IMR-90 (cell line): ENCODE data around the gene SYNM. TPM values are rescaled to one million over a fixed set of nuclear protein-coding genes. Genes with fewer than 3 reads are reported as not detected.

Experiments
- ATAC-seq: fragments of 200-7000 bp; cut with Tn5 transposase; 2 replicates; pipeline ENCODE4 v1.9.1; 2020; ENCODE audit warnings: low read depth, mild to moderate bottlenecking, moderate library complexity
- BruUV-seq: library from RNA; stranded (reverse); fragments of 400-500 nt; replicated peaks from 2 replicates; lab custom pipeline; 2021; lab: Mats Ljungman, UMichigan
- CTCF ChIA-PET: fragments of 300-600 bp; formaldehyde crosslinking; extraction: SDS; loops from one replicate; lab custom pipeline; 2021; ENCODE audit warnings: antibody characterized with exemption; lab: Yijun Ruan, JAX
- POLR2A ChIA-PET: fragments of 300-600 bp; sonication (Branson Sonifier 250); formaldehyde crosslinking; loops from one replicate; lab custom pipeline; 2022; ENCODE audit warnings: antibody characterized with exemption; ENCODE audit not compliant: unreplicated experiment; lab: Charles Lee
- DNase-seq: peaks from one replicate; pipeline ENCODE4 v3.0.0; 2013
- H2AFZ ChIP-seq: replicated peaks from 2 replicates; pipeline ENCODE3; 2013; ENCODE audit warnings: low read length, mild to moderate bottlenecking; ENCODE audit not compliant: poor library complexity
- H2AK5ac ChIP-seq: 2 replicates; pipeline ENCODE4 v1.6.1; 2013; ENCODE audit warnings: low read depth, low read length, inconsistent platforms
- H2AK9ac ChIP-seq: replicated peaks from 2 replicates; pipeline ENCODE3; 2013; ENCODE audit warnings: mild to moderate bottlenecking, low read depth, low read length, moderate library complexity; ENCODE audit not compliant: poor library complexity
- H2BK120ac ChIP-seq: 2 replicates; pipeline ENCODE4 v1.6.1; 2013; ENCODE audit warnings: low read depth, low read length, inconsistent platforms
- H2BK15ac ChIP-seq: 3 replicates; pipeline ENCODE4 v1.6.1; 2013; ENCODE audit warnings: low read depth, low read length, inconsistent platforms
- H2BK20ac ChIP-seq: 2 replicates; pipeline ENCODE4 v1.6.1; 2013; ENCODE audit warnings: low read depth, mild to moderate bottlenecking, inconsistent platforms, low read length, moderate library complexity
- H2BK5ac ChIP-seq: 2 replicates; pipeline ENCODE4 v1.6.1; 2013; ENCODE audit warnings: mild to moderate bottlenecking, low read depth, low read length, inconsistent platforms; ENCODE audit not compliant: poor library complexity, severe bottlenecking
- H3K14ac ChIP-seq: replicated peaks from 2 replicates; pipeline ENCODE4 v1.6.1; 2013; ENCODE audit warnings: low read depth, low read length, inconsistent platforms
- H3K18ac ChIP-seq: 2 replicates; pipeline ENCODE4 v1.6.1; 2013; ENCODE audit warnings: low read depth, low read length, control low read depth
- H3K23ac ChIP-seq: 2 replicates; pipeline ENCODE4 v1.6.1; 2013; ENCODE audit warnings: low read depth, low read length, inconsistent platforms
- H3K27ac ChIP-seq: 2 replicates; pipeline ENCODE4 v1.5.1; 2013; ENCODE audit warnings: mild to moderate bottlenecking, control low read depth, low read length; ENCODE audit not compliant: insufficient read depth
- H3K27me3 ChIP-seq: 2 replicates; pipeline ENCODE4 v1.6.1; 2013; ENCODE audit warnings: low read length; ENCODE audit not compliant: control insufficient read depth, insufficient read depth
- H3K36me3 ChIP-seq: 2 replicates; pipeline ENCODE4 v1.6.1; 2013; ENCODE audit warnings: low read length, mixed read lengths; ENCODE audit not compliant: control insufficient read depth, insufficient read depth
- H3K4ac ChIP-seq: 2 replicates; pipeline ENCODE4 v1.6.1; 2013; ENCODE audit warnings: low read depth, low read length, inconsistent platforms
- H3K4me1 ChIP-seq: 2 replicates; pipeline ENCODE4 v1.6.1; 2013; ENCODE audit warnings: low read length, mixed read lengths; ENCODE audit not compliant: control insufficient read depth, insufficient read depth
- H3K4me2 ChIP-seq: 2 replicates; pipeline ENCODE4 v1.6.1; 2013; ENCODE audit warnings: low read depth, mild to moderate bottlenecking, control low read depth, low read length, moderate library complexity
- H3K4me3 ChIP-seq: 2 replicates; pipeline ENCODE4 v1.5.1; 2013; ENCODE audit warnings: low read depth, mild to moderate bottlenecking, control low read depth, low read length, moderate library complexity; ENCODE audit not compliant: insufficient read depth
- H3K56ac ChIP-seq: 2 replicates; pipeline ENCODE4 v1.6.1; 2013; ENCODE audit warnings: low read length, inconsistent platforms; ENCODE audit not compliant: insufficient read depth; ENCODE audit errors: extremely low read depth
- H3K79me1 ChIP-seq, 2 experiments: 2 replicates each; pipeline ENCODE4 v1.6.1; 2013; ENCODE audit warnings: low read length in 2 of 2, inconsistent platforms in 1 of 2, low read depth in 1 of 2
- H3K9ac ChIP-seq: 2 replicates; pipeline ENCODE4 v1.6.1; 2013; ENCODE audit warnings: low read depth, low read length, control low read depth
- H3K9me1 ChIP-seq: 2 replicates; pipeline ENCODE4 v1.6.1; 2013; ENCODE audit warnings: low read length, inconsistent platforms; ENCODE audit not compliant: insufficient read depth
- H3K9me3 ChIP-seq: 2 replicates; pipeline ENCODE4 v1.6.1; 2013; ENCODE audit warnings: low read length; ENCODE audit not compliant: control insufficient read depth, insufficient read depth
- H4K20me1 ChIP-seq: 2 replicates; pipeline ENCODE4 v1.6.1; 2013; ENCODE audit warnings: low read length, inconsistent platforms; ENCODE audit not compliant: insufficient read depth
- H4K5ac ChIP-seq: 2 replicates; pipeline ENCODE4 v1.6.1; 2013; ENCODE audit warnings: mild to moderate bottlenecking, low read depth, low read length, control low read depth
- H4K8ac ChIP-seq, 2 experiments: 2 replicates each; pipeline ENCODE4 v1.6.1; 2013; ENCODE audit warnings: low read depth in 2 of 2, low read length in 2 of 2, control low read depth in 1 of 2, inconsistent platforms in 1 of 2
- H4K91ac ChIP-seq: 2 replicates; pipeline ENCODE4 v1.6.1; 2013; ENCODE audit warnings: low read depth, low read length, inconsistent platforms; ENCODE audit not compliant: insufficient read depth
- CHD1 ChIP-seq: IDR thresholded peaks from 2 replicates; pipeline ENCODE4 v1.6.1; 2012; ENCODE audit warnings: low read depth, low read length, improper control_type of control experiment
- FOS ChIP-seq: fragments of 150-350 bp; IDR thresholded peaks from 2 replicates; pipeline ENCODE4 v1.6.1; 2016; ENCODE audit warnings: low read depth, low read length
- MAFK ChIP-seq: IDR thresholded peaks from 2 replicates; pipeline ENCODE4 v1.6.1; 2012; ENCODE audit warnings: low read depth, low read length, improper control_type of control experiment
- POLR2A ChIP-seq: IDR thresholded peaks from 2 replicates; pipeline ENCODE4 v1.6.1; 2012; ENCODE audit warnings: mild to moderate bottlenecking, low read depth, low read length
- RAD21 ChIP-seq: IDR thresholded peaks from 2 replicates; pipeline ENCODE4 v1.6.1; 2012; ENCODE audit warnings: low read length, improper control_type of control experiment
- SMC3 ChIP-seq: fragments of 150-350 bp; IDR thresholded peaks from 2 replicates; pipeline ENCODE4 v1.6.1; 2016; ENCODE audit warnings: low read depth, mild to moderate bottlenecking, antibody characterized with exemption, low read length, moderate library complexity
- WGBS, 2 experiments: methylation state at CpG; one replicate each; pipeline versions ENCODE4 v1.1.5 to v1.1.7; 2013; ENCODE audit warnings: missing lambda C conversion rate in 2 of 2; ENCODE audit not compliant: insufficient read length in 1 of 2; ENCODE audit errors: extremely low coverage in 2 of 2; 5-methylcytosine and 5-hydroxymethylcytosine counted together
- dilution Hi-C: fragments of 300-500 bp; cut with HindIII; formaldehyde crosslinking; loops from one replicate; pipeline ENCODE4 v1.14.3; 2018; ENCODE audit warnings: low sequenced_read_pairs; ENCODE audit not compliant: unreplicated experiment
- in situ Hi-C: fragments of 300-500 bp; cut with MboI; formaldehyde crosslinking; loops from 3 replicates; pipeline ENCODE4 v1.14.3; 2019; ENCODE audit warnings: low sequenced_read_pairs, inconsistent platforms, mixed read lengths
- intact Hi-C: fragments of 100-400 bp; cut with micrococcal nuclease; formaldehyde crosslinking; loops from 2 replicates; pipeline ENCODE4 v1.10.0; 2022
- polyA plus RNA-seq, 3 experiments: library from polyadenylated mRNA; depleted of rRNA; stranded (reverse); fragments of >200 nt; gene quantifications; 2 replicates each; pipeline ENCODE4 v1.2.3, GENCODE V29; 2012; ENCODE audit warnings: low replicate concordance in 1 of 3
- total RNA-seq: library from RNA; depleted of rRNA; stranded (reverse); fragments of >200 nt; gene quantifications from 2 replicates; pipeline ENCODE4 v1.2.3, GENCODE V29; 2012
- TF ChIP-seq, protein P1 (sequence below): fragments of 150-350 bp; IDR thresholded peaks from 2 replicates; pipeline ENCODE4 v1.6.1; 2017; ENCODE audit warnings: mild to moderate bottlenecking, antibody characterized with exemption, low read length, low read depth
- TF ChIP-seq, protein P2 (sequence below): conservative IDR thresholded peaks from 2 replicates; pipeline ENCODE4 v1.5.1; 2012; ENCODE audit warnings: mild to moderate bottlenecking, low read depth, low read length, improper control_type of control experiment
- TF ChIP-seq, protein P3 (sequence below): fragments of 150-350 bp; IDR thresholded peaks from 2 replicates; pipeline ENCODE4 v1.6.1; 2016; ENCODE audit warnings: low read depth, mild to moderate bottlenecking, low read length, moderate library complexity, borderline replicate concordance

Gene SYNM
- total and polyA plus RNA-seq, 2 of the 4 experiments (the other 2 are of a cell fraction): 2.1 to 3.4 TPM

DNA sequence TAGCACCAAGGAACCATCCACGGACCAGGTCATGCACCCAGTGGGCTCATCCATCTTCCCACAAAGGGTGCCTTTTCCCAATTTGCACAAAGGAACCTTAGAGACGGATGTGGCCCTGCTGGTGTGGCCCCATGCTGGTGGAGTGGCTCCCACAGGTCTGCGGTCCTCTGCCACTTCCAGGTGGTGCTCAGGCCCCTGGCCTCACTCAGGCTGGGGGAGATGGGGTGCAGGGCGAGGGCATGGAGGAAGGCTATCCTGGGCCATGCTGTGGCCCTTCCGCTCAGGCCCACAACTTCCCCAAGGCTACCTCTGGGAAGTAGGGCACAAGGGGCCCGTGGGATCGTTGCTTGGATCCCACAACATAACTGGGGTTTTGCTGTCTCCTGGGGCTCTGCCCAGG lies 5.2 kb upstream of the SYNM start:
- H3K79me1 ChIP-seq: no peaks in the 10 kb centered on the region
- no peak overlapping the region for H3K18ac ChIP-seq
- DNase-seq: no peak
- H3K4me2 ChIP-seq: no peak overlapping the region
- no peak overlapping the region for H4K91ac ChIP-seq
- no peak overlapping the region for H3K14ac ChIP-seq
- H3K56ac ChIP-seq: no peak overlapping the region
- intact Hi-C loops: loop anchor here (1.0 to 5.0 kb wide), 2 partner anchors 114 to 633 kb away; partner anchors contain the start of gene LYSMD4
- H3K36me3 ChIP-seq: no peaks in the 10 kb centered on the region
- ATAC-seq: no peak
- in situ Hi-C loops: loop anchor here (5.0 to 25.0 kb wide), 2 partner anchors 113 to 638 kb away; partner anchors contain the start of gene LYSMD4
- BruUV-seq: no TSS peak
- H3K23ac ChIP-seq: no peak overlapping the region
- H2AK9ac ChIP-seq: no peak overlapping the region
- no peak overlapping the region for H4K8ac ChIP-seq
- H2BK5ac ChIP-seq: no peak overlapping the region
- no peak overlapping the region for H2BK120ac ChIP-seq
- no peaks in the 10 kb centered on the region for H4K20me1 ChIP-seq
- no peak overlapping the region for H3K4ac ChIP-seq
- WGBS, 2 experiments: 100% methylated on average over 2 of the region's 7 CpGs; no CpG with 5 or more reads in 1 of the 2 experiments
- H3K9me3 ChIP-seq: no peaks in the 10 kb centered on the region
- H3K4me3 ChIP-seq: no peak overlapping the region
- peak overlapping the region; percentile 54 for H2AFZ ChIP-seq
- peaks cover 18% of the 10 kb centered on the region for H3K27me3 ChIP-seq
- no peak overlapping the region for H2BK20ac ChIP-seq
- H3K4me1 ChIP-seq: peaks cover 1% of the 10 kb centered on the region; the same call in 1 of the 2 replicates
- H3K9ac ChIP-seq: no peak overlapping the region
- no peak overlapping the region for H4K5ac ChIP-seq
- no peak overlapping the region for H2AK5ac ChIP-seq
- no peak overlapping the region for H3K27ac ChIP-seq
- ChIA-PET CTCF (interaction anchor here (0.9 to 1.6 kb wide), 2 partner anchors 44 to 61 kb away, joined by 3 read pairs; no protein-coding TSS in a partner anchor), POLR2A (no interaction called here)
- TF ChIP-seq, protein P1, sequence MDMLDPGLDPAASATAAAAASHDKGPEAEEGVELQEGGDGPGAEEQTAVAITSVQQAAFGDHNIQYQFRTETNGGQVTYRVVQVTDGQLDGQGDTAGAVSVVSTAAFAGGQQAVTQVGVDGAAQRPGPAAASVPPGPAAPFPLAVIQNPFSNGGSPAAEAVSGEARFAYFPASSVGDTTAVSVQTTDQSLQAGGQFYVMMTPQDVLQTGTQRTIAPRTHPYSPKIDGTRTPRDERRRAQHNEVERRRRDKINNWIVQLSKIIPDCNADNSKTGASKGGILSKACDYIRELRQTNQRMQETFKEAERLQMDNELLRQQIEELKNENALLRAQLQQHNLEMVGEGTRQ: no peak
- TF ChIP-seq, protein P2, sequence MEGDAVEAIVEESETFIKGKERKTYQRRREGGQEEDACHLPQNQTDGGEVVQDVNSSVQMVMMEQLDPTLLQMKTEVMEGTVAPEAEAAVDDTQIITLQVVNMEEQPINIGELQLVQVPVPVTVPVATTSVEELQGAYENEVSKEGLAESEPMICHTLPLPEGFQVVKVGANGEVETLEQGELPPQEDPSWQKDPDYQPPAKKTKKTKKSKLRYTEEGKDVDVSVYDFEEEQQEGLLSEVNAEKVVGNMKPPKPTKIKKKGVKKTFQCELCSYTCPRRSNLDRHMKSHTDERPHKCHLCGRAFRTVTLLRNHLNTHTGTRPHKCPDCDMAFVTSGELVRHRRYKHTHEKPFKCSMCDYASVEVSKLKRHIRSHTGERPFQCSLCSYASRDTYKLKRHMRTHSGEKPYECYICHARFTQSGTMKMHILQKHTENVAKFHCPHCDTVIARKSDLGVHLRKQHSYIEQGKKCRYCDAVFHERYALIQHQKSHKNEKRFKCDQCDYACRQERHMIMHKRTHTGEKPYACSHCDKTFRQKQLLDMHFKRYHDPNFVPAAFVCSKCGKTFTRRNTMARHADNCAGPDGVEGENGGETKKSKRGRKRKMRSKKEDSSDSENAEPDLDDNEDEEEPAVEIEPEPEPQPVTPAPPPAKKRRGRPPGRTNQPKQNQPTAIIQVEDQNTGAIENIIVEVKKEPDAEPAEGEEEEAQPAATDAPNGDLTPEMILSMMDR: no peak
- no peak for TF ChIP-seq RAD21
- TF ChIP-seq, protein P3, sequence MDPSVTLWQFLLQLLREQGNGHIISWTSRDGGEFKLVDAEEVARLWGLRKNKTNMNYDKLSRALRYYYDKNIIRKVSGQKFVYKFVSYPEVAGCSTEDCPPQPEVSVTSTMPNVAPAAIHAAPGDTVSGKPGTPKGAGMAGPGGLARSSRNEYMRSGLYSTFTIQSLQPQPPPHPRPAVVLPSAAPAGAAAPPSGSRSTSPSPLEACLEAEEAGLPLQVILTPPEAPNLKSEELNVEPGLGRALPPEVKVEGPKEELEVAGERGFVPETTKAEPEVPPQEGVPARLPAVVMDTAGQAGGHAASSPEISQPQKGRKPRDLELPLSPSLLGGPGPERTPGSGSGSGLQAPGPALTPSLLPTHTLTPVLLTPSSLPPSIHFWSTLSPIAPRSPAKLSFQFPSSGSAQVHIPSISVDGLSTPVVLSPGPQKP: no peak
- TF ChIP-seq MAFK: no peak
- TF ChIP-seq SMC3: no peak
- TF ChIP-seq POLR2A: no peak
- no peak for TF ChIP-seq CHD1
- no peak for TF ChIP-seq FOS
- H2BK15ac ChIP-seq: no peak overlapping the region
- H3K9me1 ChIP-seq: peaks cover 6% of the 10 kb centered on the region; the same call in 1 of the 2 replicates
- dilution Hi-C loops: loop anchor here (25.0 kb wide), 1 partner anchor 113 kb away; no protein-coding TSS in a partner anchor
